H9 (cell line): ENCODE measurements around the gene NHP2. TPM values are rescaled to one million over a fixed set of nuclear protein-coding genes. Genes with fewer than 3 reads are reported as not detected.

Experiments
- DNase-seq: peaks from one replicate; pipeline ENCODE4 v3.0.0-alpha.2; 2017
- H2AFZ ChIP-seq: one replicate; pipeline ENCODE4 v1.6.1; 2013; ENCODE audit warnings: mild to moderate bottlenecking, low read length, control low read depth, moderate library complexity
- H2AK5ac ChIP-seq: 2 replicates; pipeline ENCODE4 v1.6.1; 2013; ENCODE audit warnings: low read length, control low read depth, mixed read lengths; ENCODE audit not compliant: insufficient read length
- H2BK120ac ChIP-seq: one replicate; pipeline ENCODE4 v1.6.1; 2013; ENCODE audit warnings: low read depth, mild to moderate bottlenecking, low read length, control low read depth, inconsistent platforms; ENCODE audit not compliant: poor library complexity, severe bottlenecking
- H2BK12ac ChIP-seq: 2 replicates; pipeline ENCODE4 v1.6.1; 2013; ENCODE audit warnings: low read length, control low read depth, mixed read lengths, low read depth; ENCODE audit not compliant: insufficient read length
- H2BK15ac ChIP-seq: 2 replicates; pipeline ENCODE4 v1.6.1; 2013; ENCODE audit warnings: low read depth, low read length, control low read depth
- H2BK20ac ChIP-seq: one replicate; pipeline ENCODE4 v1.6.1; 2013; ENCODE audit warnings: low read depth, mild to moderate bottlenecking, low read length, control low read depth, inconsistent platforms; ENCODE audit not compliant: poor library complexity, severe bottlenecking
- H2BK5ac ChIP-seq: 2 replicates; pipeline ENCODE4 v1.6.1; 2013; ENCODE audit warnings: low read length, control low read depth, mixed read lengths; ENCODE audit not compliant: insufficient read length
- H3K14ac ChIP-seq: 2 replicates; pipeline ENCODE4 v1.6.1; 2013; ENCODE audit warnings: low read length, control low read depth; ENCODE audit not compliant: insufficient read depth
- H3K18ac ChIP-seq: 2 replicates; pipeline ENCODE4 v1.6.1; 2013; ENCODE audit warnings: low read depth, mild to moderate bottlenecking, mixed read lengths, low read length, control low read depth; ENCODE audit not compliant: insufficient read length
- H3K23ac ChIP-seq: 2 replicates; pipeline ENCODE4 v1.6.1; 2013; ENCODE audit warnings: low read length, control low read depth, mixed read lengths, low read depth; ENCODE audit not compliant: insufficient read length
- H3K23me2 ChIP-seq: 2 replicates; pipeline ENCODE4 v1.6.1; 2013; ENCODE audit warnings: low read depth, mild to moderate bottlenecking, mixed read lengths, low read length, control low read depth; ENCODE audit not compliant: insufficient read length, poor library complexity, severe bottlenecking
- H3K27ac ChIP-seq: 2 replicates; pipeline ENCODE4 v1.5.1; 2013; ENCODE audit warnings: low read length, control low read depth, mixed read lengths, low read depth; ENCODE audit not compliant: insufficient read length
- H3K27me3 ChIP-seq: 2 replicates; pipeline ENCODE4 v1.6.1; 2013; ENCODE audit warnings: low read length, control low read depth, inconsistent platforms; ENCODE audit not compliant: insufficient read depth
- H3K4ac ChIP-seq: 2 replicates; pipeline ENCODE4 v1.6.1; 2013; ENCODE audit warnings: low read depth, mild to moderate bottlenecking, control low read depth, inconsistent platforms, low read length, moderate library complexity
- H3K4me1 ChIP-seq: 2 replicates; pipeline ENCODE4 v1.6.1; 2013; ENCODE audit warnings: low read length, control low read depth, inconsistent platforms; ENCODE audit not compliant: insufficient read depth
- H3K4me2 ChIP-seq: 2 replicates; pipeline ENCODE4 v1.6.1; 2013; ENCODE audit warnings: low read length, control low read depth, mixed read lengths; ENCODE audit not compliant: insufficient read length, insufficient read depth
- H3K56ac ChIP-seq: 2 replicates; pipeline ENCODE4 v1.6.1; 2013; ENCODE audit warnings: low read depth, mild to moderate bottlenecking, mixed read lengths, low read length, control low read depth; ENCODE audit not compliant: insufficient read length
- H3K79me1 ChIP-seq: 2 replicates; pipeline ENCODE4 v1.6.1; 2013; ENCODE audit warnings: low read depth, mild to moderate bottlenecking, moderate library complexity, low read length, control low read depth, inconsistent platforms; ENCODE audit not compliant: insufficient read depth, poor library complexity, severe bottlenecking
- H3K79me2 ChIP-seq: 2 replicates; pipeline ENCODE4 v1.6.1; 2013; ENCODE audit warnings: low read length, control low read depth, inconsistent platforms; ENCODE audit not compliant: insufficient read depth
- H3K9ac ChIP-seq: 2 replicates; pipeline ENCODE4 v1.6.1; 2013; ENCODE audit warnings: low read length, control low read depth, mixed read lengths; ENCODE audit not compliant: insufficient read length; ENCODE audit errors: extremely low read depth
- H3K9me3 ChIP-seq: one replicate; pipeline ENCODE4 v1.6.1; 2013; ENCODE audit warnings: low read depth, low read length, inconsistent platforms; ENCODE audit not compliant: control insufficient read depth
- H3T11ph ChIP-seq: one replicate; pipeline ENCODE4 v1.6.1; 2013; ENCODE audit warnings: mild to moderate bottlenecking, low read length, control low read depth, inconsistent platforms
- H4K20me1 ChIP-seq: one replicate; pipeline ENCODE4 v1.6.1; 2013; ENCODE audit not compliant: control insufficient read depth, insufficient read length, insufficient read depth
- H4K5ac ChIP-seq: 2 replicates; pipeline ENCODE4 v1.6.1; 2013; ENCODE audit warnings: low read depth, mild to moderate bottlenecking, mixed read lengths, low read length, control low read depth; ENCODE audit not compliant: insufficient read length
- H4K8ac ChIP-seq: replicated peaks from 2 replicates; pipeline ENCODE4 v1.6.1; 2013; ENCODE audit warnings: low read length, control low read depth, mixed read lengths, low read depth; ENCODE audit not compliant: insufficient read length
- H4K91ac ChIP-seq: 2 replicates; pipeline ENCODE4 v1.6.1; 2013; ENCODE audit warnings: low read depth, mild to moderate bottlenecking, moderate library complexity, mixed read lengths, low read length, control low read depth; ENCODE audit not compliant: insufficient read length
- H3K27ac Mint-ChIP-seq, 3 experiments: 2 replicates in 2 of 3; 3 replicates in 1 of 3; pipeline ENCODE4 v1.8.0; 2020 to 2021; ENCODE audit warnings: mixed read lengths in 3 of 3, mild to moderate bottlenecking in 1 of 3, moderate library complexity in 1 of 3
- H3K27me3 Mint-ChIP-seq: 2 replicates; pipeline ENCODE4 v1.8.0; 2021; ENCODE audit warnings: low read depth, mild to moderate bottlenecking, moderate library complexity, mixed read lengths
- H3K36me3 Mint-ChIP-seq, 3 experiments: 2 replicates in 2 of 3; 3 replicates in 1 of 3; pipeline ENCODE4 v1.8.0; 2020 to 2021; ENCODE audit warnings: low read depth in 3 of 3, mixed read lengths in 3 of 3; ENCODE audit not compliant: insufficient read depth in 1 of 3
- H3K4me1 Mint-ChIP-seq, 2 experiments: 2 replicates each; pipeline ENCODE4 v1.8.0; 2020; ENCODE audit warnings: mixed read lengths in 2 of 2
- H3K4me3 Mint-ChIP-seq, 2 experiments: 2 replicates in 1 of 2; 3 replicates in 1 of 2; pipeline ENCODE4 v1.8.0; 2020 to 2021; ENCODE audit warnings: mild to moderate bottlenecking in 2 of 2, mixed read lengths in 2 of 2, moderate library complexity in 1 of 2
- H3K9me3 Mint-ChIP-seq, 2 experiments: 2 replicates in 1 of 2; 3 replicates in 1 of 2; pipeline ENCODE4 v1.8.0; 2020; ENCODE audit warnings: mild to moderate bottlenecking in 2 of 2, mixed read lengths in 2 of 2, moderate library complexity in 1 of 2
- WGBS: extraction: QIAGEN DNeasy Blood & Tissue Kit; methylation state at CpG from one replicate; pipeline ENCODE4 v1.1.7; 2013; ENCODE audit warnings: missing lambda C conversion rate, low lambda C conversion rate, mixed read lengths; ENCODE audit not compliant: insufficient read length; ENCODE audit errors: extremely low coverage; 5-methylcytosine and 5-hydroxymethylcytosine counted together
- total RNA-seq: library from RNA; stranded (reverse); gene quantifications from 2 replicates; pipeline ENCODE4 v1.2.1, GENCODE V29; 2021
- TF ChIP-seq, protein P1 (sequence below): fragments of 200-600 bp; sonication (generic); conservative IDR thresholded peaks from 3 replicates; pipeline ENCODE4 v1.8.0; 2021; ENCODE audit warnings: antibody characterized with exemption, mild to moderate bottlenecking

NHP2 gene
- total RNA-seq, 1 experiment from 2014 or later = 232 TPM

- Histone ChIP-seq H3T11ph (no peak within 1 kb of the TSS), H2AK5ac (no peak within 1 kb of the TSS), H2BK5ac (no peak within 1 kb of the TSS), H3K79me2 (no peaks in the 10 kb centered on the region), H2BK20ac (no peak within 1 kb of the TSS), H3K27ac (no peak within 1 kb of the TSS), H4K8ac (no peak within 1 kb of the TSS), H2AFZ (no peak within 1 kb of the TSS), H4K5ac (no peak within 1 kb of the TSS), H4K20me1 (no peaks in the 10 kb centered on the region), H3K18ac (no peak within 1 kb of the TSS), H3K9me3 (no peaks in the 10 kb centered on the region), H3K4me2 (no peak within 1 kb of the TSS), H3K79me1 (no peaks in the 10 kb centered on the region), H2BK120ac (no peak within 1 kb of the TSS), H2BK15ac (no peak within 1 kb of the TSS), H4K91ac (no peak within 1 kb of the TSS), H3K56ac (no peak within 1 kb of the TSS), H3K4me1 (peaks cover 1% of the 10 kb centered on the region; the same call in 1 of the 2 replicates), H3K4ac (no peak within 1 kb of the TSS), H2BK12ac (no peak within 1 kb of the TSS), H3K14ac (no peak within 1 kb of the TSS), H3K23me2 (no peaks in the 10 kb centered on the region), H3K9ac (no peak within 1 kb of the TSS), H3K27me3 (no peaks in the 10 kb centered on the region), H3K23ac (no peak within 1 kb of the TSS)
- no CpG with 5 or more reads among the region's 27 CpGs for whole genome bisulfite sequencing
- DNase-seq = no peak
- H3K36me3 Mint-ChIP-seq = peaks cover 0 to 4% (median 4%) of the 10 kb centered on the region in 3 experiments; a peak in 4 of 7 replicates
- H3K4me3 Mint-ChIP-seq = no peak within 1 kb of the TSS
- TF ChIP-seq, protein P1, sequence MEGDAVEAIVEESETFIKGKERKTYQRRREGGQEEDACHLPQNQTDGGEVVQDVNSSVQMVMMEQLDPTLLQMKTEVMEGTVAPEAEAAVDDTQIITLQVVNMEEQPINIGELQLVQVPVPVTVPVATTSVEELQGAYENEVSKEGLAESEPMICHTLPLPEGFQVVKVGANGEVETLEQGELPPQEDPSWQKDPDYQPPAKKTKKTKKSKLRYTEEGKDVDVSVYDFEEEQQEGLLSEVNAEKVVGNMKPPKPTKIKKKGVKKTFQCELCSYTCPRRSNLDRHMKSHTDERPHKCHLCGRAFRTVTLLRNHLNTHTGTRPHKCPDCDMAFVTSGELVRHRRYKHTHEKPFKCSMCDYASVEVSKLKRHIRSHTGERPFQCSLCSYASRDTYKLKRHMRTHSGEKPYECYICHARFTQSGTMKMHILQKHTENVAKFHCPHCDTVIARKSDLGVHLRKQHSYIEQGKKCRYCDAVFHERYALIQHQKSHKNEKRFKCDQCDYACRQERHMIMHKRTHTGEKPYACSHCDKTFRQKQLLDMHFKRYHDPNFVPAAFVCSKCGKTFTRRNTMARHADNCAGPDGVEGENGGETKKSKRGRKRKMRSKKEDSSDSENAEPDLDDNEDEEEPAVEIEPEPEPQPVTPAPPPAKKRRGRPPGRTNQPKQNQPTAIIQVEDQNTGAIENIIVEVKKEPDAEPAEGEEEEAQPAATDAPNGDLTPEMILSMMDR = no peak
- peaks cover 6 to 7% of the 10 kb centered on the region in 2 experiments for H3K4me1 Mint-ChIP-seq
- peaks cover 3% of the 10 kb centered on the region for H3K27me3 Mint-ChIP-seq
- no peak within 1 kb of the TSS for H3K27ac Mint-ChIP-seq
- H3K9me3 Mint-ChIP-seq = peaks cover 6 to 10% of the 10 kb centered on the region in 2 experiments
Observed at GRCh38 chr5:178187014-178187413, 33.3 kb upstream of the NHP2 start, which contains the start of gene GMCL2. Gene GMCL2, minus strand, starts transcription at chr5:178187371. Its CDS starts 72 bp downstream, at chr5:178187299.
